ENCODE results near the gene NEK9.

GRCh38 chr14:75070383-75070782, 56.5 kb downstream of the NEK9 start:
- TF ChIP-seq, protein P1, sequence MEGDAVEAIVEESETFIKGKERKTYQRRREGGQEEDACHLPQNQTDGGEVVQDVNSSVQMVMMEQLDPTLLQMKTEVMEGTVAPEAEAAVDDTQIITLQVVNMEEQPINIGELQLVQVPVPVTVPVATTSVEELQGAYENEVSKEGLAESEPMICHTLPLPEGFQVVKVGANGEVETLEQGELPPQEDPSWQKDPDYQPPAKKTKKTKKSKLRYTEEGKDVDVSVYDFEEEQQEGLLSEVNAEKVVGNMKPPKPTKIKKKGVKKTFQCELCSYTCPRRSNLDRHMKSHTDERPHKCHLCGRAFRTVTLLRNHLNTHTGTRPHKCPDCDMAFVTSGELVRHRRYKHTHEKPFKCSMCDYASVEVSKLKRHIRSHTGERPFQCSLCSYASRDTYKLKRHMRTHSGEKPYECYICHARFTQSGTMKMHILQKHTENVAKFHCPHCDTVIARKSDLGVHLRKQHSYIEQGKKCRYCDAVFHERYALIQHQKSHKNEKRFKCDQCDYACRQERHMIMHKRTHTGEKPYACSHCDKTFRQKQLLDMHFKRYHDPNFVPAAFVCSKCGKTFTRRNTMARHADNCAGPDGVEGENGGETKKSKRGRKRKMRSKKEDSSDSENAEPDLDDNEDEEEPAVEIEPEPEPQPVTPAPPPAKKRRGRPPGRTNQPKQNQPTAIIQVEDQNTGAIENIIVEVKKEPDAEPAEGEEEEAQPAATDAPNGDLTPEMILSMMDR (IDR thresholded peaks at IDR 0.05): no peak
- TF ChIP-seq POLR2A (IDR thresholded peaks at IDR 0.05): no peak
